GM13977 (cell line): Measurements from ENCODE around the gene GALP.

Experiments
- DNase-seq: peaks from one replicate; pipeline ENCODE4 v3.0.0; 2012; ENCODE audit warnings: low spot score
- in situ Hi-C: fragments of 300-500 bp; cut with MboI; formaldehyde crosslinking; loops from one replicate; pipeline ENCODE4 v1.12.0; 2022; ENCODE audit warnings: low sequenced_read_pairs, low pct_unique_long_range_greater_than_20kb, mixed read lengths, inconsistent platforms; ENCODE audit not compliant: unreplicated experiment
- TF ChIP-seq, protein P1 (sequence below): IDR thresholded peaks from 2 replicates; pipeline ENCODE4 v1.5.1; 2012; ENCODE audit warnings: mild to moderate bottlenecking, control low read depth; ENCODE audit not compliant: insufficient read depth; ENCODE audit errors: extremely low read depth, missing control alignments

Gene GALP

DNA sequence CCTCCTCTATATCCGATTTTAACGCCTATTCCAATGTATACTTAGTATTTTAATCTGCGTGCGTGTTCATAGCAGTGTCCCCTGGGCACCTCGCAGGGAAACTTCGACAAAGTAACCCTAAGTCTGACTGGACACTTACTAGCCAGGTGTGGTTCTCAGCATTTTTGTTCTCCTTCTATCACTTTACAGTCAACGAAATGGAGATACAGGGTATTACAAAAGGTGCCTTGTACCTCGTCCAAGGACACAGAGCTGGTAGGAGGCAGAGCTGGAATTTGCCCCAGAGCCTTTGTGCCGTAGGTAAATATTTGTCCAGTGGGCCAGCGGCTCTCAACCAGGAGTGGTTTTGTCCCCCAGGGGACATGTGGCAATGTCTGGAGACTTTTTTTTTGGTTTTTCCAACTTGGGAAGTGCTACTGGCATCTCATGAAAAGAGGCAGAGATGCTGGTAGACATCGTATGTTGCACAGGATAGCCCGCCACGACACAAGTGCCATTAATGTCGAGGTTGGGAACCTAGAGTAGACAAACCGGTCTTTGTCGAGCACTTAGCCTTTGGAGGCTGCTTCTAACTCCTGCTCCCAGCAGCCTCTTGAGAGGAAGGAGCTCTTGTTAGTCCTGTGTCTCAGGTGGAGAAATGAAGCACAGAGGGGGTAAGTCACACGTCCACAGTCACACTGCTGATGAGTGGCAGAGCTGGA is 33.6 kb upstream of the GALP start:
- TF ChIP-seq, protein P1, sequence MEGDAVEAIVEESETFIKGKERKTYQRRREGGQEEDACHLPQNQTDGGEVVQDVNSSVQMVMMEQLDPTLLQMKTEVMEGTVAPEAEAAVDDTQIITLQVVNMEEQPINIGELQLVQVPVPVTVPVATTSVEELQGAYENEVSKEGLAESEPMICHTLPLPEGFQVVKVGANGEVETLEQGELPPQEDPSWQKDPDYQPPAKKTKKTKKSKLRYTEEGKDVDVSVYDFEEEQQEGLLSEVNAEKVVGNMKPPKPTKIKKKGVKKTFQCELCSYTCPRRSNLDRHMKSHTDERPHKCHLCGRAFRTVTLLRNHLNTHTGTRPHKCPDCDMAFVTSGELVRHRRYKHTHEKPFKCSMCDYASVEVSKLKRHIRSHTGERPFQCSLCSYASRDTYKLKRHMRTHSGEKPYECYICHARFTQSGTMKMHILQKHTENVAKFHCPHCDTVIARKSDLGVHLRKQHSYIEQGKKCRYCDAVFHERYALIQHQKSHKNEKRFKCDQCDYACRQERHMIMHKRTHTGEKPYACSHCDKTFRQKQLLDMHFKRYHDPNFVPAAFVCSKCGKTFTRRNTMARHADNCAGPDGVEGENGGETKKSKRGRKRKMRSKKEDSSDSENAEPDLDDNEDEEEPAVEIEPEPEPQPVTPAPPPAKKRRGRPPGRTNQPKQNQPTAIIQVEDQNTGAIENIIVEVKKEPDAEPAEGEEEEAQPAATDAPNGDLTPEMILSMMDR, result no peak
- in situ Hi-C loops, result no loop called here
- DNase-seq, result no peak

DNA sequence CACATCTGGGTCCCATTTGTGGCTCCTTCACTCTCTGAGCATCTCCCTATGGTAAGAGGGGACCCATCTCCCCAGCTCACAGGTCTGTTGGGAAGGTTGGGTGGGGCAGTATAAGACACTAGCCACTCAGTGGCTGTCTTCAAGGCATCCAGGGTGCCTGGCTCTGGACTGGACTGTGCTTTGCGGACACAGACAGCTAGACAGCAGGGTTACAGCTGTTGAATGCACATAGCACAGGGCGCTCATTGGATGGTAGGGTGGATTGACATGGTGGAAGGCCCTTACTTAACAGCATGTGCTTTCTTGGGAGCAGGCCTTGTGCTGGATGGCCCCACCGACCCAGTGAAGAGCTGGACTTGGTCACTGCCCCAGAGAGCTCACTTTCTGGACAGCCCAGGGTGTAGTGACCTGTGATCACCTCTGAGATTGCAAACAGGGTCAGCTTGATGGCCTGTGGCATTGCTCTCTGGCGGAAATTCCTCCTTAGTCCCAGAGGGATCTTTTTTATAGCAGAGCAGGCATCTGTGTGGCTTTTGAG is 32.8 kb upstream of the GALP start:
- in situ Hi-C loops, result no loop called here
- no peak for DNase-seq
- TF ChIP-seq, protein P1, result no peak

DNA sequence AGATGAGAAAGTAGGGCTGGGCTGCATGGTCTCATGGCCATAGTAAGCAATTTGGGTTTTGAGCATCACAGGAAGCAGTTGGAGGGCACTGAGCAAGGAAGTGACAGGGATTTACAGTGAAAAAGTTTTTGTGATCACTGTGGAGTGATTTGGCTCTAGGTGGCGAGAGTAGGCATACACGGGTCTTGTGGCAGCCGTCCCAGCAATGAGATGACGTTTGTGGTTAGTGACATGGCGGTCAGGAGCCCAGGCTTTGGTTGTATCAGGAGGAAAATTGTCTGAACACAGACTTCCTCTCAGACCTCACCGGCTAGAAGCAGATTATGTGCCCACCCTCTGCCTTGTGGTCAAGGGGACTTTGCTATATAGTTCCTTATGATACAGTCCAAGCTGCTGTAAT is 31.4 kb upstream of the GALP start:
- TF ChIP-seq, protein P1, result no peak
- in situ Hi-C loops, result no loop called here
- DNase-seq, result no peak

DNA sequence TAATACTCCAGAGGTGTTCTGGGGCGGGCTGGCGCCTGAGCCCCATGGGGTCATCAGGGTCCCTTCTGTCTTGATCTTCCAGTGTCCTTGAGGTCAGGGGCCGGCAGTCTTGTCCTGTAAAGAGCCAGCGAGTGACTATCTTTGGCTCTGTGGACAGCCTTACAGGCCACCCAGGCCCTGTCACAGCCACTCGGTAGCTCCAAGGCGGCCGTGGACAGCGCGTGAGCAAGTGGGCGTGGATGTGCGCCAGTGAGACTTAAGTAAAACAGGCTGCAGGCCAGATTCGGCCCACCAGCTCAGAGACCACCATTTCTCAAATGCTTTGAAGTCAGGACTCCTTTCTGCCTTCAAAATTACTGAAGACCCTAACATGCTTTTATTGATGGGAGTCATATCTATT is 31.0 kb upstream of the GALP start:
- DNase-seq, result no peak
- in situ Hi-C loops, result no loop called here
- TF ChIP-seq, protein P1, result no peak

DNA sequence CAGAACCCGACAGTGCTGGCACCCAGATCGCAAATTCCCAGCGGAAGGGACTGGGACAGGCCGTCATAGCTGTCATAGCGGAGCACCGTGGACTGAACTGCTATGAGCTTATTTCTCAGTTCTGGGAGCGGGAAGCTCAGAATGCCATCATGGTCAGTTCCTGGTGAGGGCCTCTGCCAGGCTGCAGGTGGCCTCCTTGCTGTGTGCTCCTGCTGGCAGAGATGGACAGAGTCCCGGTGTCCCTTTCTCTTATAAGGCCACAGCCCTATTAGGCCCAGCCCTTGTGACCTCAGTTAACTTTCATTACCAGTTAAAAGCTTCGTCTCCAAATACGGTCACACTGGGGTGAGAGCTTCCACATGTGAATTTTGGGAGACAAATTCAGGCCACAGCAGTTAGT is 30.1 kb upstream of the GALP start:
- in situ Hi-C loops, result no loop called here
- DNase-seq, result no peak
- TF ChIP-seq, protein P1, result no peak

DNA sequence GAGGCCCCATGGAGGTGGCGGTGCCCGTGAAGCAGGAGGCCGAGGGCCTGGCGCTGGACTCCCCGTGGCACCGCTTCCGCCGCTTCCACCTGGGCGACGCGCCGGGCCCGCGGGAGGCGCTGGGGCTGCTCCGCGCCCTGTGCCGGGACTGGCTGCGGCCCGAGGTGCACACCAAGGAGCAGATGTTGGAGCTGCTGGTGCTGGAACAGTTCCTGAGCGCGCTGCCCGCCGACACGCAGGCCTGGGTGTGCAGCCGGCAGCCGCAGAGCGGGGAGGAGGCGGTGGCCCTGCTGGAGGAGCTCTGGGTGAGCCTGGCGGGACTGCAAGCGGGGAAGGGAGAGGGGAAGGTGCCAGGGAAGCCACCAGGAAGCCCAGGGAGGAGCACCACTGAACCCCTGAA is 28.9 kb upstream of the GALP start:
- in situ Hi-C loops, result no loop called here
- TF ChIP-seq, protein P1, result no peak
- no peak for DNase-seq
